NCI-H1048 (cell line): Measurements from ENCODE around the gene ITPKB.

Experiments
- DNase-seq: peaks from one replicate; lab custom pipeline; 2025; lab: John Stamatoyannopoulos, UW

ITPKB gene

GRCh38 chr1:226665505-226666163, 73.4 kb downstream of the ITPKB start:
- no peak for DNase-seq

DNA sequence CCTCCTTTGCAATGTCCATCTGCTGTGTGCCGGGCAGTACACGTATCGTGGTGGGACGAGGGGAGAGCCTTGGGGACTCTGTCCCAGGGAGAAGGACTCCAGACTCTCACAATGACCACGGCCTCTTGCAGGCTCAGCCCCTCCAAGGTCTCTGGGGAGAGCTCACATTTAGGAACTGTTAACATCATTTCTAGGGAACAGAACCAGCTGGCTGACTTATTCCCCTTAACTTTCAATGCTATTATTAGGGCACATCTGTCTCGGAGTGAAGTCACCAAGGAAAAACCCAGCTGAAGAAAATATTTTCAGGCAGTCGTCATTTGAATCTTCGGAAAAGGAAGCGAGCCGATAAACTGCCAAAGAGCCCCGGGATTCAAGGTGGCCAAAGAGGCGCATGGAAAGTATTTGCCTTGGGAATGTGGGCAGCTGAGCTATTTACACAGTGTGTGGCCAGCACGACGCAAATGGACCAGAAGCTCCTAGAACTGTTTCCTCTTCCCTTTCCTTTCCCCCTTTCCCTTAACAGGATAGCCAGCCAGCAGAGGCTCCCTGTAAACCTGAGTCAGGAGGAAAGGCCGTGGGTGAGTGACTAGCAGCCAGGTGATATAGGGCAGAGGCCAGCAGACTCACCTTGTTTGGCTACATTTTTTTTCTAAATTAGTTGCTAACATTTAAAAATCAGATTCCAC, 74.5 kb downstream of the ITPKB start:
- DNase-seq = no peak

GRCh38 chr1:226663327-226663704, 75.8 kb downstream of the ITPKB start:
- DNase-seq = no peak

GRCh38 chr1:226662642-226663326, 76.3 kb downstream of the ITPKB start:
- no peak for DNase-seq

DNA sequence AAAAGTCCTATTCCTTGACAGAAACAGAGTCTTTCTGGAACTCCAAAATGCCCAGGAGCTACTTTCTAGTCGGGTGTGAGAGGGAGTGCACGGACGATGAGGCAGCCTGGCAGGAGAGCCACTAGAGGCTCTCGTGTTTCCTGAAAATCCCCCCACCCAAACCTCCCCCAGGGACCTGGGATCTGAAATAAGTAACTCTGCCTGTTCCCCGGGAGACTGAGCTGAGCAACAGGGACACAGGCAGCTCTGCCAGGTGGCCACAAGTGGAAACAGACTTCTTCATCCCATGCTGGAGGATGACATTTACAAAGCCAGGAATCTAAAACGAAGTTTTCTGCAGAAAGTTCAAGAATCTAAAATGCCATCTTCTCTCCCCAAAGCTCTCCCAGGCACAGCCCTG, 77.1 kb downstream of the ITPKB start:
- DNase-seq = no peak

DNA sequence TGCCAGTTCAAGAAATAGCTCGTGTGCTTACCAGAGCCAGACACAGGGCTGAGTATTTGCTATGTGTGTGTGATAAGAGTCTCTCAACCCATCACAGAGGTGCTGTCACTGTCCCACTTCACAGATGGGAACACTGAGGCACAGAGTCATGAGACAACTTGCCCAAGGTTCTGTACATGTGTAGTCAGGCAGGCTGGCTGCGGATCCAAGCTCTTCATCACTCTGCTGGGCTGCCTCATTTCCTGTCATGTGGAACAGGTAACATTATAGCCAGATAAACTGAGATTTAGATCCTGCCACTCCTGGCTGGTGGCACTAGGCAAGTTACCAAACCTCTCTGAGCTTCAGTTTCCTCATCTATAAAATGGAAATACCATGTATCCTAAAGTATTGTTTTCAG, 77.8 kb downstream of the ITPKB start:
- DNase-seq = no peak

- DNase-seq = no peak
These were observed 78.5 kb downstream of the ITPKB start for GRCh38 chr1:226660410-226661182.

- no peak for DNase-seq
These were observed 79.4 kb downstream of the ITPKB start for GRCh38 chr1:226659641-226660040.

- no peak for DNase-seq
These were observed 79.9 kb downstream of the ITPKB start for GRCh38 chr1:226659136-226659535.

GRCh38 chr1:226658546-226659125, 80.4 kb downstream of the ITPKB start:
- no peak for DNase-seq

DNA sequence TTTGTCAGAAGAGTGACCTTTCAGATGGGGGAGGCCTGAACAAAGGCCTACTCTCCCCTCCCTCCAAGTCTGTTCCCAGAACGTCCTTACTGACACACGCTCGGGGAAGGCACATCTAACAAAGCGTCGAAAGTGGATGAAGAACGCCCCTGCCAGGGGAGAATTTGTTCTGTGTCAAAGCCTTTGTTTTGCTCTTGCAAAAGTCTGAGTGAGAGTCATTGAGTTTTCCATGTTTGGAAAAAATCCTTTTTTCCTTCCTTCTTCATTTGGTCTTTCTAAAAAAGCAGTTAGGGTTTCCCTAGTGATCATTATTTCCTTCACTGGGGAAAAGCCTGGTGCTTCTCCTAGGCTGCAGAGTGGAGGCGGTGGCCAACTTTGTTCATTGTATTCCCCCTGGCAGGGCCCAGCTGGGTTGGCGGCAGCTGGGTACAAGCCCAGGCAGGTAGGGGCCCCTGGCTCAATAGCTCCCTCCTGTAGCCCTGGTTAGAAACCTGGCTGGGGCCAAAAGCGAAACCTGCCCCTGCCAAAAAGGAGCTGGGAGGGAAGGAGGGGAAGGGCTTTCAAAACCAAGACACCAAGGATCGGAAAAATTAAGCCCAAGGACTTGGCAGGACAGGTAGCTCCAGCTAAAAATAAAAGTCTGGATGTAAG, 81.1 kb downstream of the ITPKB start:
- no peak for DNase-seq

DNA sequence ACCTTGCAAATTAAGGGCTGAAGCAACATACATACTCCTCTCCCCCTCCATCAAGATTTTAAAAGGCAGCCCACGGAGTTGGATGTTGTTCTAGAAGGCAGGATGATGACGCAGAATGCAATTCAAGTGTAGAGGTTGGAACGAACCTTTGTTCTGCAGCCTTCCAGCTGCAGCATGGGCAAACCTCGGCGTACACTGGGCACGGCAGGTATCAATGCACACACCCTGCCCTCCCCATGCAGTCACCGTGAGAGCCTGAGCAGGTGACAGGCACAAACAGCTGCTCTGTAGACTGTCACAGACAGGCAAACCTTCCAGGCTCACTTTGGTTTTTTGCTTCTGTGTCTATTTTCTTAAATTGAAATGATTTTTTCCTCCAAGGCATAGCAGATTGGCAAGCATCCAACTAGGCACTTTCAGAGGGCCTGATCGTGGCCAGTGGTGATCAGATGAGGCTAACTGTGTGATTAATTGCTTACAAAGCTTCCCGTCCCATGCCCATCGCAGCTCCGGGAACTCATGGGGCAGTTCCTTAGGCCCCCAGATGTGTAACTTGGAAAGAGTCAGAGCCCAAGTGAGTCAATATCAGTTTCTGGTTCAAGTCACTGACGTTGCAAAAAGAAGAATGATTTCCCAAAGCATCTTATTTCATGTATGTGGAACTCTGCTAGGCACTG, 82.3 kb downstream of the ITPKB start:
- no peak for DNase-seq

GRCh38 chr1:226656201-226656600, 82.9 kb downstream of the ITPKB start:
- no peak for DNase-seq

DNA sequence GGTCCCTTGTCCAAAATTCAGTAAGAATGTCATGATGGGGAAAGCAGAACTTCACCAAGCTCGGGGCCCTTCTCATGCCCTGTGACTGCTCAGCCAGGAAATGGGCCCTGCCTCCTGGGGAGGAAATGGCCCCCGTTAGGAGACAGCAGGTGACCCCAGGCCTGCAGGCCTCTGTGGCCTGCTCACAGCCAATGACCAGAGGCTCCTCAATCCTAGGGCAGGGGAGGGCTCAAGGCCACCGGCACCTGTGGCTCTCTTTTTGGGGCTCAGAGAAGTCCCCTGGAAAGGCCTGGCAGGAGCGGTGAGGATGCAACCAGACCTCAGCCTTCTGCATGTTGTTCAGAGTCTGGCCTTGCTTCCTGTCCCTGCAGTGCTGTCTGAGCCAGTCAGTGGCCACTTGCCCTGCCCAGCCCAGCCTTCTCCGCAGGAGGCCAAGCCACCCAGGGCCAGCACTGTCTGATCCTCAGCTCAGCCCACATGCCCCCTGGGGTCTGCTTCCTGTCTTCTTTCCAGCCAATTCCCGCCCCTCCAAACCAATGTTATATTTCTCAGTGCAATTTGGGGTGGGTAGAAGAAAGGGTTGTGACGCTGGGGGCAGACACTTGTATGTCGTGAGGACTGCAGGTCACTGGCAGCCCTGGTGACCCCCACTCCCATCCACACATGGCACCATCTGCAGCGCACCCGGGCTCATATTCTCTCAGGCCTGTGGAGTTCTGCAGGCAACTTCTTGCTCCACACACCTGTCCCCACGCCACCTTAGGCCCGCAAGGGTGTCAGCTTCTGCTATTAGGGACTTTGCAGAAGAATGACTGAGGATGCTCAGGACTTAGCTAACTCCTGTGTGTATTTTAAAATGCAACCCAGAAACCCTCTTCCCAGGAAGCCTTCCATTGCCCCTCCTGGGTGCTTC, 83.6 kb downstream of the ITPKB start:
- no peak for DNase-seq

GRCh38 chr1:226654668-226655055, 84.4 kb downstream of the ITPKB start:
- no peak for DNase-seq

DNA sequence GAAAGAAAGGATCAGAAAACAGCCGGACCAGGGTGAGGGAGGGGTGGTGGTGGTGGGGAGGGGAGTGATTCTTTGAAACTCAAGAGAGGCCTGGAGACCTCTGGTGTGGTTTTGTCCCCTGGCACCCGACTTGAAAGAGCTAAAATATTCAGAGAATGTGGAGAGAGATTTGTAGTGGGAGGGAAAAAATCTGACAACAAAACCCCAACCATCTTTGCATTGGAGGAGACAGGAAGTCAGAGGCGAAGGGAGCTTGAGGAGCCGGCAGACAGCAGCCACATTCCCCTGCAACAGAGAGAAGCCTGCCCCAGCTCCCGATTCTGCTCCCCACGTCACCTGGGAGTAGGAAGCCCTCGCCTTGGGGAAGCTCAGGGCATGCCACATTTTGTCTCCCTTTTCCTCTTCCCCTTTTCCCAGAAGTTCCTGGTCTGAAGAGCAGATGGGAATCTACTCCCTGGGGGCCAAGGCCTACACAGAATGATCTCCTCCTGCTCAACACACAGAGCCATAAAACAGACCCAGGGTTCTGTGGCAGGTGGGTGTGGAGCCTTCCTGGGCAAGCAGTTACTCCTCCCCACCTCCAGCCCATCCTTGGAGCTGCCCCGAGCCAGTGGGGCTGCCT, 84.9 kb downstream of the ITPKB start:
- DNase-seq = no peak

DNA sequence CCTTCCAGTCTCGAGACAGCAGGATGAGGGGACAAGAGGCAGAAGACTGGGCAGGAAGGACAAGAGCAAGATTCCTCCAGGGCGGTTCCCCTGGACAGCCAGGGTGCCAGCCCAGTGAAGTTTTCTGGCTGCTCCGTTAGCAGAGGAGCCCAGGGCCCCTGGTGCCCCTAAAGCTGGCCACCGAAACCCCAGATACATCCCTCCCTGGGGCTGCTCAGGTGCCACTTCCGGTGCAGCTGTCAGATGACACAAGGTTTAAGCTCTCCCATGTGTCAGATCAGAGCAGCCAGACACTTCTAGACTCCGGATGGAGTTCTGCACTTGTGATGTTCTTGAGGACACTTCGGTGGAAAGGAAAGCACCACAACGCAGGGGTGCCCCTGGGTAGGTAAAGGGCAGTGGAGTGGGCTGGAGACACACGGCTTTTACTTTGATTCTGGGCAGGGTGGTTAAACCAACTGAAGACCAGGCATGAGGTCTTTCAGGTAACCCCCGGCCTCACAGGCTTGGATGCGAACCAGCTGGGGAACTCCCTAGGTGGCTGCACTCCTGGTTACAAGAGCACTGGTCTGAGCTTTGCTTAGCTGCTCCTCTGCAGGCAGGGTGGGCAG, 85.7 kb downstream of the ITPKB start:
- DNase-seq = no peak

- no peak for DNase-seq
These were observed 86.5 kb downstream of the ITPKB start for GRCh38 chr1:226652613-226653012.

GRCh38 chr1:226651732-226652105, 87.4 kb downstream of the ITPKB start:
- no peak for DNase-seq
